Subcutaneous adipose tissue (tissue), 4 donors: ENCODE data around the gene STPG1. TPM values are rescaled to one million over a fixed set of nuclear protein-coding genes. Genes with fewer than 3 reads are reported as not detected.

ENCODE experiments used
- CTCF ChIP-seq: fragments of 450-650 bp; IDR thresholded peaks from one replicate; pipeline ENCODE4 v1.5.1; 2016; ENCODE audit warnings: low read depth, mild to moderate bottlenecking, control low read depth, antibody characterized with exemption, moderate library complexity
- total RNA-seq, 4 donors: library from RNA; depleted of rRNA; stranded (reverse); fragments of >200 nt; gene quantifications; one replicate each; pipeline ENCODE4 v1.1.0, GENCODE V29; 2016

Gene STPG1
- total RNA-seq, 4 donors from 2014 or later: 1.5 to 5.5 (median 3.1) TPM

GRCh38 chr1:24440436-24440835 is 26.9 kb upstream of the STPG1 start:
- TF ChIP-seq CTCF: no peak

GRCh38 chr1:24438423-24438901 is 24.9 kb upstream of the STPG1 start:
- TF ChIP-seq CTCF: no peak

GRCh38 chr1:24437631-24438396 is 24.2 kb upstream of the STPG1 start:
- no peak for TF ChIP-seq CTCF

GRCh38 chr1:24435782-24436365 is 22.3 kb upstream of the STPG1 start:
- TF ChIP-seq CTCF: no peak

GRCh38 chr1:24427545-24427862 is 13.9 kb upstream of the STPG1 start:
- no peak for TF ChIP-seq CTCF

- no peak for TF ChIP-seq CTCF
Observed at GRCh38 chr1:24426744-24427544, 13.4 kb upstream of the STPG1 start.

- TF ChIP-seq CTCF: no peak
Observed at GRCh38 chr1:24425922-24426321, 12.3 kb upstream of the STPG1 start.
